ENCODE results near the gene IGF2.

- TF ChIP-seq CTCF (IDR thresholded peaks at IDR 0.05; ENCODE audit: insufficient read depth, low read length) (no peak), POLR2AphosphoS5 (IDR thresholded peaks at IDR 0.05; ENCODE audit: low read depth) (no peak), GABPA (IDR thresholded peaks at IDR 0.05; ENCODE audit: low read depth) (no peak), REST (IDR thresholded peaks at IDR 0.05; ENCODE audit: insufficient replicate concordance, low read depth) (no peak), SPI1 (IDR thresholded peaks at IDR 0.05; ENCODE audit: borderline replicate concordance, low read depth) (no peak)
Measured at GRCh38 chr11:2116680-2117079, 22.5 kb downstream of the IGF2 start.

Measured in HL-60 (cell line).